Measurements from ENCODE around the gene ZC3H13.

The ZC3H13 gene

DNA sequence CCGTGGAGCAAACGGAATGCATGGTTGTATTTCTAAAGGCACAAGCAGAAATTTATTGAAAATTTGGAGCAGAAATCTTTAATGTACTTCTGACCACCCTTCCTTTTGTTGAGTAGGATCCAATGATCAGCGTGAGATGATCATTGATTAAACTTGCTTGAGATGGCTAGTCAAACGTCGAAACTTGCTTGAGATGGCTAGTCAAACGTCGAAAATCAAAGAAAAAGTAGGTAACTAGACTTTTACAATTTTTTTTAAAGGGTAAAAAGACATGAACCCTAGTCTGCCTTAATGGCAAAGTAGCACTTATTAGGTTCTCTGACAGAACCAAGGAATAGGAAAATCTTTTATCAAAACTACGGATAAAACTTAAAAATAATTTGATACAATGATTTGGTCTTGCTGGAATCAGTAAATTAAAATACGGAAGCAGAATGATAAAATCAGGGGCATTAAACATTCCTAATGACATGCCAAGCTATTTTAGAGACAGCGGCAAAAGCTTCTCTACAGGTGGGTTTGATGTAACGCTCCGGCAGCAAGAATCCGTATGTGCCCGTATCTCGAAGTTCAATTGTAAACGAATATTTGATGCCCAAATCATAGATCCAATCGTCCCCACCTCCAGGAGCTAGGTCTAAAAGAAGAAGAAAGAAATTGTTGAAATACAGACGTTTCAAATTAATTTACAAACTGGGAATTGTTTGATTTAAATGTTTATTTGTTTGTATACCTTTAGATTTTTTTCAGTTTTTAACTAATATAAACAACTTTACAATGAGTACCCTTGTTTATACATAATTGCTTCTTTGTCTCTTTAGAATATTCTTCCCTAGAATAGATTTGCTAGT, 841 bp upstream of the ZC3H13 start:
- no peaks in the 10 kb centered on the region for H3K9me3 Mint-ChIP-seq
- peak overlapping the region; percentile 91 to 92 for H3K4me3 Mint-ChIP-seq
- H3K27ac Mint-ChIP-seq = peak overlapping the region; percentile 97
- H3K4me1 Mint-ChIP-seq (ENCODE audit: low read depth in 2 of 2) = peaks cover 10 to 28% of the 10 kb centered on the region in 2 donors
- H3K36me3 Mint-ChIP-seq (ENCODE audit: insufficient read depth) = peaks cover 8% of the 10 kb centered on the region
- H3K27me3 Mint-ChIP-seq = peaks cover 11 to 17% of the 10 kb centered on the region in 2 donors
- ATAC-seq (replicated peaks) = no peak
- no peak for DNase-seq

DNA sequence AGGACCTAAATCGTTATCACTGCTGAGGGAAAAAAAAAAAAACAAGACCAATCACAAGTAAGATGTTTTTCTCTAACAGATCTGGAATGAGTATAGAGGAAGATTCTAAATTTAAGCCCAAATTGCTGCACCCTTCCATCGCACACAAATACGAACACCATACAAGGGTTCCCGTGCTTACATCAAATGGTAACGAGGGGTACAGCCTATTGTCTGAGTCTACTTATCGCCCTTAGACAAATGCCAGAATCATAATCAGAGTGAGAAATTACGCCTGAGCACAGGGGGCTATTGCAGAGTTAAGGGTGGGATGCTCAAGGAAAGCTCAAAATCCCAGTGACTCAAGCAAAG, 603 bp downstream of the ZC3H13 start:
- Mint-ChIP-seq H3K4me1 (ENCODE audit: low read depth in 2 of 2) (peaks cover 14 to 33% of the 10 kb centered on the region in 2 donors), H3K27me3 (peaks cover 9 to 16% of the 10 kb centered on the region in 2 donors), H3K36me3 (ENCODE audit: insufficient read depth) (peaks cover 8% of the 10 kb centered on the region), H3K27ac (peak overlapping the region; percentile 97), H3K4me3 (peak overlapping the region; percentile 91 to 92), H3K9me3 (no peaks in the 10 kb centered on the region)
- ATAC-seq (replicated peaks) (peak; percentile 27), DNase-seq (no peak)

- no peak for ATAC-seq (replicated peaks)
- Mint-ChIP-seq H3K36me3 (ENCODE audit: insufficient read depth) (peaks cover 8% of the 10 kb centered on the region), H3K4me1 (ENCODE audit: low read depth in 2 of 2) (peaks cover 18 to 37% of the 10 kb centered on the region in 2 donors), H3K9me3 (no peaks in the 10 kb centered on the region), H3K27me3 (peaks cover 0 to 6% of the 10 kb centered on the region in 2 donors), H3K4me3 (peak overlapping the region; percentile 31 to 52), H3K27ac (no peak overlapping the region)
- no peak for DNase-seq
Observed at GRCh38 chr13:46050771-46051170, 1.8 kb downstream of the ZC3H13 start.

DNA sequence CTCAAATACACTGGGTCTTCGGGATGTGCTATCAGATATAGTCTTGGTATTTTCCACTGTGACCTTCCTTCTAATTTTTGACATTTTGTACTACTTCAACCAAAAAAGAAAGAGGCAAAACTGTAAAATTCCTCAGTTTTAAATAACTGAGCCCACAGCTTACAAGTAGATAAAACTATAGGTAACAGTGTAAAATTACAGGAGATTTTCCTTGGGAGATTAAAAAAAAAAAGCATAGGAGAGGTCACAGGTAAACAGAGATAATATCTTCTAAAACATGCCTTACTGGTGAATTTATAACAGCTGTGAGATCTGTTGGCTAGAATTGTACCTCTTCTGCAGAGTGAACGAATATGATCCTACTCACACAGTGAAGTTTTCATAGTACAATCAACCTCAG, 7.1 kb downstream of the ZC3H13 start:
- DNase-seq = no peak
- Mint-ChIP-seq H3K4me1 (ENCODE audit: low read depth in 2 of 2) (peaks cover 12 to 30% of the 10 kb centered on the region in 2 donors), H3K9me3 (no peaks in the 10 kb centered on the region), H3K27me3 (no peaks in the 10 kb centered on the region), H3K4me3 (no peak overlapping the region), H3K36me3 (ENCODE audit: insufficient read depth) (peaks cover 29% of the 10 kb centered on the region), H3K27ac (peak overlapping the region in 1 of 2 donors; percentile 17)
- ATAC-seq (replicated peaks) = no peak

- H3K4me1 Mint-ChIP-seq (ENCODE audit: low read depth in 2 of 2) = peaks cover 12 to 26% of the 10 kb centered on the region in 2 donors
- H3K27ac Mint-ChIP-seq = no peak overlapping the region
- no peaks in the 10 kb centered on the region for H3K9me3 Mint-ChIP-seq
- ATAC-seq (replicated peaks) (no peak), DNase-seq (no peak)
- H3K27me3 Mint-ChIP-seq = no peaks in the 10 kb centered on the region
- H3K36me3 Mint-ChIP-seq (ENCODE audit: insufficient read depth) = peaks cover 38% of the 10 kb centered on the region
- no peak overlapping the region for H3K4me3 Mint-ChIP-seq
Observed at GRCh38 chr13:46043647-46044046, 8.9 kb downstream of the ZC3H13 start.

- H3K27ac Mint-ChIP-seq = no peak overlapping the region
- H3K9me3 Mint-ChIP-seq = no peaks in the 10 kb centered on the region
- peaks cover 7 to 16% of the 10 kb centered on the region in 2 donors for H3K4me1 Mint-ChIP-seq (ENCODE audit: low read depth in 2 of 2)
- DNase-seq = no peak
- no peak for ATAC-seq (replicated peaks)
- H3K4me3 Mint-ChIP-seq = no peak overlapping the region
- no peaks in the 10 kb centered on the region for H3K27me3 Mint-ChIP-seq
- peaks cover 40% of the 10 kb centered on the region for H3K36me3 Mint-ChIP-seq (ENCODE audit: insufficient read depth)
Observed at GRCh38 chr13:46041419-46041839, 11.1 kb downstream of the ZC3H13 start.

- no peaks in the 10 kb centered on the region for H3K9me3 Mint-ChIP-seq
- no peak for DNase-seq
- no peak for ATAC-seq (replicated peaks)
- H3K27me3 Mint-ChIP-seq = no peaks in the 10 kb centered on the region
- peaks cover 47% of the 10 kb centered on the region for H3K36me3 Mint-ChIP-seq (ENCODE audit: insufficient read depth)
- peaks cover 8 to 20% of the 10 kb centered on the region in 2 donors for H3K4me1 Mint-ChIP-seq (ENCODE audit: low read depth in 2 of 2)
- no peak overlapping the region for H3K4me3 Mint-ChIP-seq
- no peak overlapping the region for H3K27ac Mint-ChIP-seq
Observed at GRCh38 chr13:46040763-46041162, 11.8 kb downstream of the ZC3H13 start.

DNA sequence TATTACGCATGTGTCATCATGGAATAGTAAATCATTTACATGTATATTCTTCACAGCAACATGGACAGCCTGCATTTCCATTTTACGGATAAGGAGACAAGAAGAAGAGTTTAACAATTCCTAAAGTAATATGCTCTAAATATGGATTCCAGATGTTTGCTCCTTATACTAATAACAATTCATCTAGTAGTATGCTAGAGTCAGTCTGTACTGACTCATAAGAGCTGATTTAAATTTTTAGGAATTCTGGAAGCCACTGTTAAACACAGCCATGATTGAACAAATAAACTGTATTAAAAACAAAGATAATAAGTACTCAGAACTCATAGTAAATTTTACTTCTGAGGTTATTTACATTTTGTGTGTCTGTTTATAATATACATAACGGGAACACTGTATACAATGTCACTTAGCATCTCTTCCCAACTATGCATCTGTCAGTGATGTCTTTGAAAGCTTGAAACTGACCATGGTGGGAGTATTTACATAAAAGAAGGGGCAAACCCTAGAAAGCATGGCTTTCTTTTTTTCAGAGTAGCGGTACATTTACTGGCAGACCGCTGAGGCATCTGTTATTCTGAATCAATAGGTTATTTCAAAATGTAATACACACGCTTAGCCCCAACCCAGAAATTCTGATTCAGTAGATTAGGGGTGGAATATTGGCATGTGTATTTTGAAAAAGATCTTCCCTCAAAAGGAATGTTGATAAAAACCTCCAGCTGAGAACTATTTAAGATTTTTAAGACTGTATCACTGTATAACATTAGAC, 12.9 kb downstream of the ZC3H13 start:
- H3K27me3 Mint-ChIP-seq = no peaks in the 10 kb centered on the region

DNA sequence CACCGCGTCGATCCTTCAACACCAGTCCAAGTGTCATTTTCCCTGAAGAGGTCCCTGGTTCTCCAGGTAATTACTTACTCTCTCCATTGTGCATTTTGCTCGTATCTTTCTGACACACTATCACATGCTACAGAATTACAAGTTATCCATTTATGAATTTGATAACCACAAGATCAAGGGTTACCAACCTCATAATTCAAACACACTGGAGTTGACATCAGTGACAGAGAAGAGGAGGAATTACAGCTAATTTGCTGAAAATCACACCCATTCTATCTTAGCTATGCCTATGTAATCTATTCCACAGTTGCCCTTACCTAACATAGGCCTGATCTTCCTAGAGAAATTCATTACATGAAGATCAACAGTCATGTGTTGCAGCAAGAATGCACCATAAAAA, 14.2 kb downstream of the ZC3H13 start:
- Mint-ChIP-seq H3K36me3 (ENCODE audit: insufficient read depth) (peaks cover 46% of the 10 kb centered on the region), H3K4me3 (no peak overlapping the region), H3K9me3 (no peaks in the 10 kb centered on the region), H3K27ac (no peak overlapping the region), H3K4me1 (ENCODE audit: low read depth in 2 of 2) (peaks cover 8 to 19% of the 10 kb centered on the region in 2 donors), H3K27me3 (no peaks in the 10 kb centered on the region)
- no peak for DNase-seq
- no peak for ATAC-seq (replicated peaks)

More for the DNA sequence above, 12.9 kb downstream of the ZC3H13 start:
- no peaks in the 10 kb centered on the region for H3K9me3 Mint-ChIP-seq
- peaks cover 50% of the 10 kb centered on the region for H3K36me3 Mint-ChIP-seq (ENCODE audit: insufficient read depth)
- no peak overlapping the region for H3K27ac Mint-ChIP-seq
- H3K4me3 Mint-ChIP-seq = no peak overlapping the region
- ATAC-seq (replicated peaks) (no peak), DNase-seq (no peak)
- peaks cover 6 to 15% of the 10 kb centered on the region in 2 donors for H3K4me1 Mint-ChIP-seq (ENCODE audit: low read depth in 2 of 2)

DNA sequence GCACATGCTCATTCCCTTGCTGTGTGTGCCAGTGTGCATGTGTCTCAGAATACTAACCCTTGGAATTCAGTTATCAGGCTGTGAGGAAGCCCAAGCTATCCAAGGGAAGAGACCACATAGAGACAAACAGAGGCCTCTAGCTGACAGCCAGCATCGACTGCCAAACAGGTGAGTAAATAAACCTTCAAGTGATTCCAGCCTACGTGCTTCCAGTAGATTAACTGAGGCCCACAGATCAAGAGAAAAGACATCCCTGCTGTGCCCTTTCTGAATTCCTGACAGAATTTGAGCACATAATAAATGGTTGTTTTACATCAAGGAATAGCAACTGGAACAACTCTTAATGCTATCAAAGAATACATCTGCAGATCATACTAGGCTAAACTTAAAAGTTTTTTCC, 17.5 kb downstream of the ZC3H13 start:
- no peak overlapping the region for H3K4me3 Mint-ChIP-seq
- H3K4me1 Mint-ChIP-seq (ENCODE audit: low read depth in 2 of 2) = peaks cover 6 to 23% of the 10 kb centered on the region in 2 donors
- H3K27ac Mint-ChIP-seq = no peak overlapping the region
- no peaks in the 10 kb centered on the region for H3K27me3 Mint-ChIP-seq
- peaks cover 23% of the 10 kb centered on the region for H3K36me3 Mint-ChIP-seq (ENCODE audit: insufficient read depth)
- ATAC-seq (replicated peaks) (no peak), DNase-seq (no peak)
- H3K9me3 Mint-ChIP-seq = no peaks in the 10 kb centered on the region

- no peaks in the 10 kb centered on the region for H3K9me3 Mint-ChIP-seq
- peak overlapping the region in 1 of 2 donors; percentile 49 for H3K27ac Mint-ChIP-seq
- H3K27me3 Mint-ChIP-seq = no peaks in the 10 kb centered on the region
- DNase-seq (no peak), ATAC-seq (replicated peaks) (no peak)
- peaks cover 6 to 38% of the 10 kb centered on the region in 2 donors for H3K4me1 Mint-ChIP-seq (ENCODE audit: low read depth in 2 of 2)
- H3K36me3 Mint-ChIP-seq (ENCODE audit: insufficient read depth) = peaks cover 14% of the 10 kb centered on the region
- no peak overlapping the region for H3K4me3 Mint-ChIP-seq
Observed at GRCh38 chr13:46032341-46032740, 20.2 kb downstream of the ZC3H13 start.

- no peaks in the 10 kb centered on the region for H3K27me3 Mint-ChIP-seq
- DNase-seq (no peak), ATAC-seq (replicated peaks) (no peak)
- H3K36me3 Mint-ChIP-seq (ENCODE audit: insufficient read depth) = peaks cover 15% of the 10 kb centered on the region
- no peaks in the 10 kb centered on the region for H3K9me3 Mint-ChIP-seq
- no peak overlapping the region for H3K4me3 Mint-ChIP-seq
- H3K27ac Mint-ChIP-seq = peak overlapping the region; percentile 44 to 49
- H3K4me1 Mint-ChIP-seq (ENCODE audit: low read depth in 2 of 2) = peaks cover 8 to 43% of the 10 kb centered on the region in 2 donors
Observed at GRCh38 chr13:46031581-46032263, 20.8 kb downstream of the ZC3H13 start.

- no peak for ATAC-seq (replicated peaks)
- Mint-ChIP-seq H3K9me3 (no peaks in the 10 kb centered on the region), H3K4me1 (ENCODE audit: low read depth in 2 of 2) (peaks cover 7 to 36% of the 10 kb centered on the region in 2 donors), H3K27me3 (no peaks in the 10 kb centered on the region), H3K4me3 (no peak overlapping the region), H3K27ac (no peak overlapping the region), H3K36me3 (ENCODE audit: insufficient read depth) (peaks cover 23% of the 10 kb centered on the region)
- DNase-seq = no peak
Observed at GRCh38 chr13:46025157-46025556, 27.4 kb downstream of the ZC3H13 start.
